Progenitor cell of endocrine pancreas (in vitro differentiated cells): ENCODE results near the gene SOX5. TPM values are rescaled to one million over a fixed set of nuclear protein-coding genes. Genes with fewer than 3 reads are reported as not detected.

Source experiments
- DNase-seq: peaks from one replicate; pipeline ENCODE4 v3.0.0; 2021; ENCODE audit warnings: low spot score; ENCODE audit not compliant: unreplicated experiment
- H3K27ac Mint-ChIP-seq: 2 replicates; pipeline ENCODE4 v1.8.0; 2021; ENCODE audit warnings: mild to moderate bottlenecking, moderate library complexity, mixed read lengths
- H3K27me3 Mint-ChIP-seq: 2 replicates; pipeline ENCODE4 v1.8.0; 2021; ENCODE audit warnings: mixed read lengths
- H3K36me3 Mint-ChIP-seq: 2 replicates; pipeline ENCODE4 v1.8.0; 2022; ENCODE audit warnings: mixed read lengths; ENCODE audit not compliant: insufficient read depth
- H3K4me1 Mint-ChIP-seq: 2 replicates; pipeline ENCODE4 v1.8.0; 2021; ENCODE audit warnings: low read depth, mixed read lengths
- H3K4me3 Mint-ChIP-seq: 2 replicates; pipeline ENCODE4 v1.8.0; 2021; ENCODE audit warnings: low read depth, mild to moderate bottlenecking, moderate library complexity, mixed read lengths
- H3K9me3 Mint-ChIP-seq: 2 replicates; pipeline ENCODE4 v1.8.0; 2021; ENCODE audit warnings: low read depth, mixed read lengths
- total RNA-seq: library from RNA; stranded (reverse); gene quantifications from 2 replicates; pipeline ENCODE4 v1.2.1, GENCODE V29; 2021
- TF ChIP-seq, protein P1 (sequence below): fragments of 200-600 bp; sonication (generic); IDR thresholded peaks from one replicate; pipeline ENCODE4 v1.5.0; 2021; ENCODE audit warnings: antibody characterized with exemption, mild to moderate bottlenecking; ENCODE audit not compliant: unreplicated experiment

Gene SOX5
- total RNA-seq, 1 donor from 2014 or later: 56.9 TPM

DNA sequence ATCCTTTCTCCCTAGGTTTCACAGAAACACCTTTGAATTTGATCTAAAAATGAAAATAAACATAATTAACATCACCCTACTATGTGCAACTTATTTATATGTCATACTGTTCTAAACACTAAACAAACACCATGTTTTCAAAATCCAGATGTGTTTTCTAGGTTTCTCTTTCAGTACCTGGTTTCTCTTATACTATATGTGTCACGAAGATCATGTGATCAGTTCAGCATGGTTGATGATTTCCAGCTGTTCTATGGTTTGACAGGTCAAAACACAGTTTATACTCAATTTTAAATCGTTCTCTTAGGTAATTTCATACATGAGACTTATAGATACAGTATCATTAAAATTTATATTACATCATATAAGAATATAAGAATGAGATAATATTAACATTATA lies 373.1 kb downstream of the SOX5 start:
- TF ChIP-seq, protein P1, sequence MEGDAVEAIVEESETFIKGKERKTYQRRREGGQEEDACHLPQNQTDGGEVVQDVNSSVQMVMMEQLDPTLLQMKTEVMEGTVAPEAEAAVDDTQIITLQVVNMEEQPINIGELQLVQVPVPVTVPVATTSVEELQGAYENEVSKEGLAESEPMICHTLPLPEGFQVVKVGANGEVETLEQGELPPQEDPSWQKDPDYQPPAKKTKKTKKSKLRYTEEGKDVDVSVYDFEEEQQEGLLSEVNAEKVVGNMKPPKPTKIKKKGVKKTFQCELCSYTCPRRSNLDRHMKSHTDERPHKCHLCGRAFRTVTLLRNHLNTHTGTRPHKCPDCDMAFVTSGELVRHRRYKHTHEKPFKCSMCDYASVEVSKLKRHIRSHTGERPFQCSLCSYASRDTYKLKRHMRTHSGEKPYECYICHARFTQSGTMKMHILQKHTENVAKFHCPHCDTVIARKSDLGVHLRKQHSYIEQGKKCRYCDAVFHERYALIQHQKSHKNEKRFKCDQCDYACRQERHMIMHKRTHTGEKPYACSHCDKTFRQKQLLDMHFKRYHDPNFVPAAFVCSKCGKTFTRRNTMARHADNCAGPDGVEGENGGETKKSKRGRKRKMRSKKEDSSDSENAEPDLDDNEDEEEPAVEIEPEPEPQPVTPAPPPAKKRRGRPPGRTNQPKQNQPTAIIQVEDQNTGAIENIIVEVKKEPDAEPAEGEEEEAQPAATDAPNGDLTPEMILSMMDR: no peak
- Mint-ChIP-seq H3K9me3 (no peaks in the 10 kb centered on the region), H3K27me3 (no peaks in the 10 kb centered on the region), H3K4me3 (no peak overlapping the region), H3K27ac (no peak overlapping the region), H3K36me3 (peaks cover 6% of the 10 kb centered on the region), H3K4me1 (peaks cover 4% of the 10 kb centered on the region)
- DNase-seq: no peak

GRCh38 chr12:23569356-23569755 lies 380.1 kb downstream of the SOX5 start:
- no peak for DNase-seq
- no peak overlapping the region for H3K4me3 Mint-ChIP-seq
- TF ChIP-seq, protein P1: no peak
- H3K9me3 Mint-ChIP-seq: peaks cover 2% of the 10 kb centered on the region
- no peak overlapping the region for H3K27ac Mint-ChIP-seq
- peaks cover 15% of the 10 kb centered on the region for H3K36me3 Mint-ChIP-seq
- no peaks in the 10 kb centered on the region for H3K27me3 Mint-ChIP-seq
- H3K4me1 Mint-ChIP-seq: no peaks in the 10 kb centered on the region

GRCh38 chr12:23566133-23566532 lies 383.3 kb downstream of the SOX5 start:
- Mint-ChIP-seq H3K4me1 (no peaks in the 10 kb centered on the region), H3K36me3 (peaks cover 16% of the 10 kb centered on the region), H3K27ac (no peak overlapping the region), H3K4me3 (no peak overlapping the region), H3K9me3 (peaks cover 2% of the 10 kb centered on the region), H3K27me3 (no peaks in the 10 kb centered on the region)
- no peak for DNase-seq
- TF ChIP-seq, protein P1: no peak

DNA sequence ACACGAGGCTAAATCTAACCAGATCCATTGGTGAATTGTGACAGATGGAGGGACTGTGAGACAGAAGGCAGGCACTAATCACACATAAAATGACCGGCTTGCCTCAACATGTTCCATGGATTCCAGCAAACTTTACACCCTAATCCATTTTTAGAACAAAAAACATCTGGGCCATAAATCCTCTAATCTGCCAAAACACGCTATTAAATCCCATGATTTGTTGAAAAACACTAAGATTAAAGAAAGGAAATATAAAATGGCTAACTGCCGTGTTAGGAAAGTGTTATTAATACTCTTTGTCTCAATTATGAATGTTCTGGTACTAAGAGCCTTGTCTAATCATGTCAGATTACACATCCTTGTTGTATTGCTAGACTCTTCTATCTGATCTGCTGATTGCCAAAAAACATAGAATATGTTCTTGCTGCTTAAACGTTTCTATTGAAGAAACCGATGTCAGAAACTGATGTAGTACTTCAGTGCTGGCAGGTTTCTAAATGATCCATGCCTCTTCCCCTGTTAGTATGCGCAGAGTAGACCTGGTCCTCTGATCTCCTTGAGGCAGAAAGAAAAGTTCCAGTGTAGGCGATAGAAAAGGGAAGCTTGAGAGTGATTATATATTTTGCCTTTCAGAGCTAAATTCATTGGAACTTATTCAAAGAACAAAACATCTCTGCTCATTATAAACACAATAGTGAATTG lies 384.9 kb downstream of the SOX5 start:
- H3K36me3 Mint-ChIP-seq: peaks cover 19% of the 10 kb centered on the region
- peaks cover 2% of the 10 kb centered on the region for H3K9me3 Mint-ChIP-seq
- TF ChIP-seq, protein P1: no peak
- DNase-seq: no peak
- no peak overlapping the region for H3K4me3 Mint-ChIP-seq
- H3K27me3 Mint-ChIP-seq: no peaks in the 10 kb centered on the region
- no peak overlapping the region for H3K27ac Mint-ChIP-seq
- peaks cover 3% of the 10 kb centered on the region for H3K4me1 Mint-ChIP-seq

GRCh38 chr12:23561364-23562345 lies 387.8 kb downstream of the SOX5 start:
- TF ChIP-seq, protein P1: no peak
- Mint-ChIP-seq H3K36me3 (peaks cover 19% of the 10 kb centered on the region), H3K4me3 (no peak overlapping the region), H3K9me3 (no peaks in the 10 kb centered on the region), H3K4me1 (peaks cover 17% of the 10 kb centered on the region), H3K27ac (no peak overlapping the region), H3K27me3 (no peaks in the 10 kb centered on the region)
- no peak for DNase-seq
